H1 (cell line): ENCODE data around the gene RBSN. TPM values are rescaled to one million over a fixed set of nuclear protein-coding genes. Genes with fewer than 3 reads are reported as not detected.

Source experiments
- CTCF ChIA-PET: fragments of 300-600 bp; sonication (Branson Sonifier 250); formaldehyde crosslinking; loops from one replicate; lab custom pipeline; 2021; ENCODE audit not compliant: partially characterized antibody; lab: Charles Lee
- POLR2A ChIA-PET: fragments of 300-600 bp; sonication (Branson Sonifier 250); formaldehyde crosslinking; loops from one replicate; lab custom pipeline; 2021; ENCODE audit warnings: inconsistent platforms; ENCODE audit not compliant: partially characterized antibody; lab: Charles Lee
- DNase-seq, 2 experiments: peaks; one replicate each; pipeline versions ENCODE4 v3.0.0 to v3.0.0-alpha.2; 2010 to 2022; ENCODE audit warnings: low spot score in 2 of 2, low read depth in 1 of 2, mixed read lengths in 1 of 2
- FAIRE-seq: peaks from 2 replicates; lab custom pipeline; 2011; peaks lifted over from hg19 to GRCh38; lab: Jason Lieb, UNC
- H2AFZ ChIP-seq: 2 replicates; pipeline ENCODE4 v1.8.1; 2012; ENCODE audit warnings: low read length, inconsistent platforms
- H2AK5ac ChIP-seq: 2 replicates; pipeline ENCODE4 v1.6.1; 2013; ENCODE audit warnings: low read depth, low read length
- H2BK120ac ChIP-seq: replicated peaks from 2 replicates; pipeline ENCODE3; 2013; ENCODE audit warnings: low read depth, low read length, inconsistent platforms
- H2BK12ac ChIP-seq: 2 replicates; pipeline ENCODE4 v1.6.1; 2013; ENCODE audit warnings: low read depth, low read length
- H2BK15ac ChIP-seq: 2 replicates; pipeline ENCODE4 v1.6.1; 2013; ENCODE audit warnings: low read length
- H2BK20ac ChIP-seq: 2 replicates; pipeline ENCODE4 v1.6.1; 2013; ENCODE audit warnings: low read length
- H2BK5ac ChIP-seq: 2 replicates; pipeline ENCODE4 v1.6.1; 2013; ENCODE audit warnings: low read depth, low read length
- H3K14ac ChIP-seq: 2 replicates; pipeline ENCODE4 v1.6.1; 2013; ENCODE audit warnings: inconsistent platforms; ENCODE audit not compliant: insufficient read length
- H3K18ac ChIP-seq: 2 replicates; pipeline ENCODE4 v1.6.1; 2013; ENCODE audit warnings: low read length; ENCODE audit errors: extremely low read depth
- H3K23ac ChIP-seq: 2 replicates; pipeline ENCODE4 v1.6.1; 2013; ENCODE audit warnings: inconsistent platforms; ENCODE audit not compliant: insufficient read length
- H3K23me2 ChIP-seq: 2 replicates; pipeline ENCODE4 v1.6.1; 2013; ENCODE audit warnings: low read depth, low read length
- H3K27ac ChIP-seq: 2 replicates; pipeline ENCODE4 v1.6.1; 2011; ENCODE audit warnings: low read depth, low read length, inconsistent platforms
- H3K27me3 ChIP-seq, 4 experiments: replicated peaks in 1 of 4; 1 replicate in 1 of 4; 2 replicates in 3 of 4; pipeline versions ENCODE4 v1.6.1 to v1.8.1; 2011 to 2013; ENCODE audit warnings: low read length in 3 of 4, mild to moderate bottlenecking in 3 of 4, inconsistent platforms in 2 of 4, mixed read lengths in 2 of 4, moderate library complexity in 1 of 4; ENCODE audit not compliant: control insufficient read depth in 3 of 4, insufficient read depth in 3 of 4; ENCODE audit errors: extremely low read depth in 1 of 4
- H3K36me3 ChIP-seq, 4 experiments: 2 replicates each; pipeline versions ENCODE4 v1.6.1 to v1.8.1; 2011 to 2013; ENCODE audit warnings: mild to moderate bottlenecking in 4 of 4, low read length in 3 of 4, moderate library complexity in 2 of 4, control low read depth in 1 of 4, inconsistent platforms in 1 of 4; ENCODE audit not compliant: insufficient read depth in 4 of 4, control insufficient read depth in 2 of 4
- H3K4ac ChIP-seq: replicated peaks from 2 replicates; pipeline ENCODE3; 2013; ENCODE audit warnings: low read length, low read depth, mixed read lengths, inconsistent platforms; ENCODE audit not compliant: insufficient read length
- H3K4me1 ChIP-seq, 4 experiments: replicated peaks in 1 of 4; 1 replicate in 1 of 4; 2 replicates in 3 of 4; pipeline versions ENCODE4 v1.6.1 to v1.8.1; 2011 to 2013; ENCODE audit warnings: low read length in 3 of 4, inconsistent platforms in 2 of 4, mixed read lengths in 1 of 4; ENCODE audit not compliant: insufficient read depth in 4 of 4, control insufficient read depth in 3 of 4
- H3K4me2 ChIP-seq, 2 experiments: 2 replicates each; pipeline versions ENCODE4 v1.6.1 to v1.8.1; 2011 to 2013; ENCODE audit warnings: low read depth in 2 of 2, low read length in 2 of 2, control low read depth in 1 of 2, inconsistent platforms in 1 of 2, mild to moderate bottlenecking in 1 of 2; ENCODE audit not compliant: insufficient read depth in 1 of 2
- H3K4me3 ChIP-seq, 4 experiments: fragments of 200-600, 300-600 bp in 1 of 4; sonication (generic), shearing (Covaris generic), sonication (Bioruptor Twin) in 1 of 4; 2 replicates each; pipeline versions ENCODE4 v1.5.1 to v1.8.1; 2011 to 2016; ENCODE audit warnings: low read length in 4 of 4, low read depth in 3 of 4, control low read depth in 2 of 4, inconsistent platforms in 2 of 4, mild to moderate bottlenecking in 2 of 4, mixed read lengths in 1 of 4, moderate library complexity in 1 of 4; ENCODE audit not compliant: insufficient read depth in 2 of 4; ENCODE audit errors: extremely low read depth in 1 of 4
- H3K56ac ChIP-seq: replicated peaks from 2 replicates; pipeline ENCODE3; 2013; ENCODE audit warnings: low read depth, mild to moderate bottlenecking, mixed read lengths, low read length, inconsistent platforms; ENCODE audit not compliant: insufficient read length
- H3K79me1 ChIP-seq: 2 replicates; pipeline ENCODE4 v1.6.1; 2013; ENCODE audit warnings: low read depth, low read length, control low read depth
- H3K79me2 ChIP-seq, 2 experiments: 2 replicates each; pipeline versions ENCODE4 v1.6.1 to v1.8.1; 2012 to 2013; ENCODE audit warnings: low read length in 2 of 2, mild to moderate bottlenecking in 2 of 2, inconsistent platforms in 1 of 2; ENCODE audit not compliant: insufficient read depth in 2 of 2, control insufficient read depth in 1 of 2
- H3K9ac ChIP-seq, 4 experiments: replicated peaks in 1 of 4; 1 replicate in 1 of 4; 2 replicates in 3 of 4; pipeline versions ENCODE4 v1.6.1 to v1.8.1; 2011 to 2013; ENCODE audit warnings: low read depth in 3 of 4, low read length in 3 of 4, control low read depth in 2 of 4, mild to moderate bottlenecking in 2 of 4, moderate library complexity in 2 of 4, inconsistent platforms in 1 of 4; ENCODE audit errors: extremely low read depth in 1 of 4
- H3K9me3 ChIP-seq, 2 experiments: 2 replicates each; pipeline versions ENCODE4 v1.6.1 to v1.8.1; 2012 to 2013; ENCODE audit warnings: mild to moderate bottlenecking in 2 of 2, moderate library complexity in 2 of 2, control low read depth in 1 of 2, inconsistent platforms in 1 of 2, low read depth in 1 of 2, low read length in 1 of 2, mixed read lengths in 1 of 2; ENCODE audit not compliant: insufficient read depth in 2 of 2
- H4K20me1 ChIP-seq, 2 experiments: replicated peaks in 1 of 2; 2 replicates each; pipeline versions ENCODE3 to v1.8.1; 2011 to 2013; ENCODE audit warnings: inconsistent platforms in 2 of 2, low read length in 2 of 2, mild to moderate bottlenecking in 1 of 2; ENCODE audit not compliant: insufficient read depth in 2 of 2, control insufficient read depth in 1 of 2
- H4K5ac ChIP-seq: 2 replicates; pipeline ENCODE4 v1.6.1; 2013; ENCODE audit warnings: low read length, low read depth, mixed read lengths, inconsistent platforms; ENCODE audit not compliant: insufficient read length
- H4K8ac ChIP-seq: 2 replicates; pipeline ENCODE4 v1.8.0; 2013; ENCODE audit warnings: mild to moderate bottlenecking, moderate library complexity, low read length, inconsistent platforms; ENCODE audit not compliant: insufficient read depth; ENCODE audit errors: extremely low read depth
- H4K91ac ChIP-seq: replicated peaks from 2 replicates; pipeline ENCODE3; 2013; ENCODE audit warnings: low read length, mixed read lengths, inconsistent platforms; ENCODE audit not compliant: insufficient read length
- BCL11A ChIP-seq, 2 experiments: IDR thresholded peaks; one replicate each; pipeline ENCODE4 v1.6.1; 2011; ENCODE audit warnings: low read depth in 2 of 2, low read length in 2 of 2, mild to moderate bottlenecking in 2 of 2
- BRCA1 ChIP-seq: IDR thresholded peaks from 2 replicates; pipeline ENCODE4 v1.6.1; 2012; ENCODE audit warnings: low read depth, low read length, improper control_type of control experiment
- CBX8 ChIP-seq: fragments of 300-800, 300-1000 bp; sonication (generic); IDR thresholded peaks from 2 replicates; pipeline ENCODE4 v1.7.1; 2016; ENCODE audit warnings: low read depth, low read length, borderline replicate concordance
- CEBPB ChIP-seq: IDR thresholded peaks from 2 replicates; pipeline ENCODE4 v1.6.1; 2012; ENCODE audit warnings: low read depth, low read length
- CTCF ChIP-seq, 3 experiments: IDR thresholded peaks; 1 replicate in 2 of 3; 2 replicates in 1 of 3; pipeline versions ENCODE4 v1.5.1 to v1.6.1; 2011; ENCODE audit warnings: low read length in 3 of 3, mild to moderate bottlenecking in 3 of 3, inconsistent platforms in 2 of 3, low read depth in 1 of 3, moderate library complexity in 1 of 3; ENCODE audit not compliant: insufficient read depth in 1 of 3; ENCODE audit errors: control extremely low read depth in 1 of 3
- HDAC6 ChIP-seq: IDR thresholded peaks from one replicate; pipeline ENCODE4 v1.7.1; 2012; ENCODE audit warnings: low read depth, mild to moderate bottlenecking, inconsistent platforms, low read length, moderate library complexity
- POLR2AphosphoS5 ChIP-seq: IDR thresholded peaks from 2 replicates; pipeline ENCODE4 v1.6.1; 2011; ENCODE audit warnings: low read depth, low read length
- RAD21 ChIP-seq, 2 experiments: IDR thresholded peaks in 1 of 2; conservative IDR thresholded peaks in 1 of 2; 2 replicates each; pipeline ENCODE4 v1.6.1; 2011; ENCODE audit warnings: low read depth in 2 of 2, low read length in 2 of 2, improper control_type of control experiment in 1 of 2, inconsistent platforms in 1 of 2, mild to moderate bottlenecking in 1 of 2, moderate library complexity in 1 of 2
- RBBP5 ChIP-seq: IDR thresholded peaks from 2 replicates; pipeline ENCODE4 v1.7.1; 2012; ENCODE audit warnings: low read depth, mild to moderate bottlenecking, inconsistent platforms, low read length, moderate library complexity, borderline replicate concordance
- RXRA ChIP-seq: IDR thresholded peaks from 2 replicates; pipeline ENCODE4 v1.6.1; 2011; ENCODE audit warnings: low read depth, mild to moderate bottlenecking, low read length, moderate library complexity; ENCODE audit not compliant: insufficient read depth
- SIRT6 ChIP-seq: IDR thresholded peaks from one replicate; pipeline ENCODE4 v1.7.1; 2012; ENCODE audit warnings: low read length, inconsistent platforms
- TCF12 ChIP-seq: IDR thresholded peaks from 2 replicates; pipeline ENCODE4 v1.6.1; 2011; ENCODE audit warnings: low read depth, mild to moderate bottlenecking, low read length
- WGBS, 2 experiments: shearing (Covaris generic) in 1 of 2; methylation state at CpG; one replicate each; pipeline versions ENCODE4 v1.1.6 to v1.1.7; 2013 to 2015; ENCODE audit warnings: low lambda C conversion rate in 2 of 2, mixed read lengths in 2 of 2, inconsistent platforms in 1 of 2, low coverage in 1 of 2, missing lambda C conversion rate in 1 of 2; ENCODE audit not compliant: insufficient replicate concordance in 2 of 2, insufficient coverage in 1 of 2, insufficient read length in 1 of 2; ENCODE audit errors: extremely low coverage in 1 of 2, missing lambda C conversion rate in 1 of 2; 5-methylcytosine and 5-hydroxymethylcytosine counted together
- polyA plus RNA-seq, 7 experiments: library from polyadenylated mRNA; depleted of rRNA in 3 of 7; stranded (reverse) in 5 of 7; unstranded in 2 of 7; fragments of >200 nt in 5 of 7; fragments of 200-250 nt in 2 of 7; gene quantifications; 1 replicate in 5 of 7; 2 replicates in 1 of 7; 4 replicates in 1 of 7; pipeline versions ENCODE4 v1.2.1 to v1.2.3, GENCODE V29; 2011 to 2013; ENCODE audit warnings: missing spikeins in 2 of 7, mixed read lengths in 2 of 7
- total RNA-seq: library from RNA; stranded (reverse); fragmentation: NEBNext Ultra II Directional; extraction: Animal tissue kit (Norgen Biotek cat#: 25700); gene quantifications from 2 replicates; pipeline ENCODE4 v1.2.1, GENCODE V29; 2021

Gene RBSN
- total and polyA plus RNA-seq, 2 of the 8 experiments (the other 6 are each of a cell fraction or from before 2014, with no cell fraction given): 5.9 to 20.0 TPM

- no peak overlapping the region for H3K4ac ChIP-seq
- H3K14ac ChIP-seq: no peak overlapping the region
- CTCF ChIA-PET: interaction anchor here (1.2 to 6.8 kb wide), 5 partner anchors 13 to 139 kb away, joined by 3 to 92 read pairs (median 5); partner anchors contain the start of gene CAPN7
- H3K36me3 ChIP-seq: no peaks in the 10 kb centered on the region
- WGBS, 2 experiments: 70% methylated on average over 2 of the region's 2 CpGs; no CpG with 5 or more reads in 1 of the 2 experiments
- no peaks in the 10 kb centered on the region for H3K79me2 ChIP-seq
- H2BK5ac ChIP-seq: no peak overlapping the region
- FAIRE-seq: no peak
- TF ChIP-seq SIRT6 (no peak), RBBP5 (no peak), POLR2AphosphoS5 (no peak), BCL11A (IDR thresholded peaks at IDR 0.05; ENCODE audit: low read depth in 2 of 2, low read length in 2 of 2) (no peak), HDAC6 (no peak), CBX8 (no peak), TCF12 (no peak), CTCF (IDR thresholded peaks at IDR 0.05; ENCODE audit: control extremely low read depth in 1 of 3, insufficient read depth in 1 of 3, low read depth in 1 of 3, low read length in 3 of 3) (no peak), CEBPB (no peak), RXRA (no peak), RAD21 (IDR thresholded peaks at IDR 0.05 in 1 of 2, conservative IDR thresholded peaks at IDR 0.05 in 1 of 2; ENCODE audit: low read depth in 2 of 2, low read length in 2 of 2) (no peak), BRCA1 (no peak)
- TF ChIP-seq, all 59 proteins: peak for 0
- H4K91ac ChIP-seq: no peak overlapping the region
- no peak overlapping the region for H3K18ac ChIP-seq
- DNase-seq: no peak
- H3K56ac ChIP-seq: no peak overlapping the region
- H3K23ac ChIP-seq: no peak overlapping the region
- no peak overlapping the region for H2BK15ac ChIP-seq
- H3K4me2 ChIP-seq: no peak overlapping the region
- H2AFZ ChIP-seq: no peak overlapping the region
- no peaks in the 10 kb centered on the region for H3K23me2 ChIP-seq
- H3K9me3 ChIP-seq: no peaks in the 10 kb centered on the region
- POLR2A ChIA-PET: no interaction called here
- no peaks in the 10 kb centered on the region; a peak in 1 of 7 replicates for H3K4me1 ChIP-seq
- no peak overlapping the region for H2AK5ac ChIP-seq
- no peaks in the 10 kb centered on the region for H4K20me1 ChIP-seq
- H3K9ac ChIP-seq: no peak overlapping the region
- H2BK20ac ChIP-seq: no peak overlapping the region
- no peak overlapping the region for H4K8ac ChIP-seq
- H3K4me3 ChIP-seq: no peak overlapping the region
- peaks cover 0 to 3% (median 0%) of the 10 kb centered on the region in 4 experiments; a peak in 2 of 7 replicates for H3K27me3 ChIP-seq
- H3K27ac ChIP-seq: no peak overlapping the region
- H3K79me1 ChIP-seq: no peaks in the 10 kb centered on the region
- H4K5ac ChIP-seq: no peak overlapping the region
- no peak overlapping the region for H2BK120ac ChIP-seq
- H2BK12ac ChIP-seq: no peak overlapping the region
Observed at GRCh38 chr3:15120986-15121385, 22.0 kb upstream of the RBSN start.
